Stomach (tissue), 9 donors: ENCODE data around the gene OCRL. TPM values are rescaled to one million over a fixed set of nuclear protein-coding genes. Genes with fewer than 3 reads are reported as not detected.
A peak's percentile ranks its signal among the peaks of the same experiment; 100 is the strongest.

Source experiments
- DNase-seq, 2 donors: peaks; one replicate each; pipeline versions ENCODE4 v3.0.0 to v3.0.0-alpha.2; 2013 to 2019
- H3K27ac ChIP-seq, 5 donors: fragments of 200-600 bp in 4 of 5; sonication (generic) in 4 of 5; one replicate each; pipeline ENCODE4 v1.5.1; 2013 to 2019; ENCODE audit warnings: mild to moderate bottlenecking in 1 of 5, moderate library complexity in 1 of 5
- H3K27me3 ChIP-seq, 3 donors: fragments of 200-600 bp; sonication (generic); one replicate each; pipeline ENCODE4 v1.5.1; 2017 to 2019; ENCODE audit warnings: mixed run types in 1 of 3
- H3K36me3 ChIP-seq, 4 donors: fragments of 200-600 bp; sonication (generic); 1 replicate in 3 of 4; 2 replicates in 1 of 4; pipeline ENCODE4 v1.5.1; 2016 to 2019
- H3K4me1 ChIP-seq, 4 donors: fragments of 200-600 bp; sonication (generic); one replicate each; pipeline ENCODE4 v1.5.1; 2016 to 2019
- H3K4me3 ChIP-seq, 4 donors: fragments of 200-600 bp; sonication (generic) in 3 of 4; one replicate each; pipeline ENCODE4 v1.5.1; 2016 to 2019; ENCODE audit warnings: mild to moderate bottlenecking in 1 of 4
- H3K9me3 ChIP-seq, 4 donors: fragments of 200-600 bp; sonication (generic); one replicate each; pipeline ENCODE4 v1.5.1; 2016 to 2019
- EP300 ChIP-seq: sonication (generic); formaldehyde crosslinking; IDR thresholded peaks from one replicate; pipeline ENCODE4 v1.6.1; 2017; ENCODE audit warnings: antibody characterized with exemption
- POLR2A ChIP-seq, 4 donors: fragments of 450-650 bp; IDR thresholded peaks; one replicate each; pipeline ENCODE4 v1.6.1; 2016; ENCODE audit warnings: antibody characterized with exemption in 4 of 4, control low read depth in 2 of 4, mild to moderate bottlenecking in 1 of 4, moderate library complexity in 1 of 4
- POLR2AphosphoS5 ChIP-seq, 3 donors: sonication (generic); formaldehyde crosslinking; IDR thresholded peaks; one replicate each; pipeline ENCODE4 v1.6.1; 2016; ENCODE audit warnings: antibody characterized with exemption in 3 of 3
- WGBS, 5 donors: extraction: QIAGEN DNeasy Blood & Tissue Kit in 3 of 5; methylation state at CpG; one replicate each; pipeline versions ENCODE4 v1.1.5 to v1.1.7; 2013 to 2018; 5-methylcytosine and 5-hydroxymethylcytosine counted together
- intact Hi-C: fragments of 100-400 bp; cut with DNase I; formaldehyde crosslinking; loops from one replicate; pipeline ENCODE4 v1.15.1; 2023; ENCODE audit warnings: low total_unique reads
- polyA plus RNA-seq, 3 donors: library from polyadenylated mRNA; stranded (reverse); fragments of 200-250 nt; gene quantifications; one replicate each; pipeline ENCODE4 v1.2.3, GENCODE V29; 2013
- total RNA-seq, 5 donors: library from RNA; depleted of rRNA; stranded (reverse); fragments of >200 nt; gene quantifications; one replicate each; pipeline versions ENCODE4 v1.1.0 to v1.2.3, GENCODE V29; 2014 to 2016
- TF ChIP-seq, protein P1 (sequence below), 7 experiments: fragments of 450-650 bp in 4 of 7; fragments of 200-600 bp in 3 of 7; sonication (generic) in 3 of 7; IDR thresholded peaks; one replicate each; pipeline ENCODE4 v1.5.1; 2016 to 2019; ENCODE audit warnings: antibody characterized with exemption in 7 of 7, control low read depth in 2 of 7, mild to moderate bottlenecking in 1 of 7
- donor health status: healthy with polysubstance abuse.
- donor health status: Bipolar disorder and iron deficiency.
- donor health status: healthy.

The OCRL gene
- total and polyA plus RNA-seq, 8 donors = 7.9 to 36.2 (median 17.9) TPM

DNA sequence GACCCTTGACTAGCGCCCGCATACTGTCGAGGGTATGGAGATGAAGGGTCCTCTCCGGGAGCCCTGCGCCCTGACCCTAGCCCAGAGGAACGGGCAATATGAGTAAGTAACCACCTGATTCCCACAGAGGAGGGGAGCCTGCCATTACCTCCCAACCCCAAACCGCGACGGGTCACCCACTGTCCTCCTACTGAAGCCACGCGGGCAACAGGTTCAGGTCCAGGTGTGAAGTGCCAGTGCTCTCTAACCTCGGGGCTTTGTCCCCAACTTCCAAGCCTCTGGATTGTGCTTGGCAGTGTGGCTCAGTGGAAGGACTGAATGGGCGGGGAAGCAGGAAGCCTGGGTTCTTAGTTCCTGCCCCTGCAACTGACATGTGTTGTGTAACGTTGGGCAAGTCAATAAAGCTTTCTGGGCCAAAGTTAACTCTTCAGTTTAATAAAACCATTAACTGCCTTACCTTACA lies 694 bp downstream of the OCRL start:
- TF ChIP-seq POLR2AphosphoS5 (IDR thresholded peaks at IDR 0.05) (no peak), EP300 (no peak), POLR2A (IDR thresholded peaks at IDR 0.05) (no peak)
- TF ChIP-seq, protein P1, sequence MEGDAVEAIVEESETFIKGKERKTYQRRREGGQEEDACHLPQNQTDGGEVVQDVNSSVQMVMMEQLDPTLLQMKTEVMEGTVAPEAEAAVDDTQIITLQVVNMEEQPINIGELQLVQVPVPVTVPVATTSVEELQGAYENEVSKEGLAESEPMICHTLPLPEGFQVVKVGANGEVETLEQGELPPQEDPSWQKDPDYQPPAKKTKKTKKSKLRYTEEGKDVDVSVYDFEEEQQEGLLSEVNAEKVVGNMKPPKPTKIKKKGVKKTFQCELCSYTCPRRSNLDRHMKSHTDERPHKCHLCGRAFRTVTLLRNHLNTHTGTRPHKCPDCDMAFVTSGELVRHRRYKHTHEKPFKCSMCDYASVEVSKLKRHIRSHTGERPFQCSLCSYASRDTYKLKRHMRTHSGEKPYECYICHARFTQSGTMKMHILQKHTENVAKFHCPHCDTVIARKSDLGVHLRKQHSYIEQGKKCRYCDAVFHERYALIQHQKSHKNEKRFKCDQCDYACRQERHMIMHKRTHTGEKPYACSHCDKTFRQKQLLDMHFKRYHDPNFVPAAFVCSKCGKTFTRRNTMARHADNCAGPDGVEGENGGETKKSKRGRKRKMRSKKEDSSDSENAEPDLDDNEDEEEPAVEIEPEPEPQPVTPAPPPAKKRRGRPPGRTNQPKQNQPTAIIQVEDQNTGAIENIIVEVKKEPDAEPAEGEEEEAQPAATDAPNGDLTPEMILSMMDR (IDR thresholded peaks at IDR 0.05) = no peak
- intact Hi-C loops = no loop called here
- Histone ChIP-seq H3K4me1 (peaks cover 0 to 9% (median 3%) of the 10 kb centered on the region in 4 donors), H3K36me3 (peaks cover 0 to 6% (median 0%) of the 10 kb centered on the region in 4 donors), H3K9me3 (no peaks in the 10 kb centered on the region), H3K27me3 (peaks cover 0 to 5% (median 0%) of the 10 kb centered on the region in 3 donors), H3K4me3 (peak overlapping the region; percentile 60 to 72 (median 66)), H3K27ac (peak overlapping the region; percentile 33 to 88 (median 85))
- 2 to 41% (median 11%) methylated on average over 9 to 14 of the region's 14 CpGs for WGBS, 5 donors
- peak; percentile 31 to 64 for DNase-seq

DNA sequence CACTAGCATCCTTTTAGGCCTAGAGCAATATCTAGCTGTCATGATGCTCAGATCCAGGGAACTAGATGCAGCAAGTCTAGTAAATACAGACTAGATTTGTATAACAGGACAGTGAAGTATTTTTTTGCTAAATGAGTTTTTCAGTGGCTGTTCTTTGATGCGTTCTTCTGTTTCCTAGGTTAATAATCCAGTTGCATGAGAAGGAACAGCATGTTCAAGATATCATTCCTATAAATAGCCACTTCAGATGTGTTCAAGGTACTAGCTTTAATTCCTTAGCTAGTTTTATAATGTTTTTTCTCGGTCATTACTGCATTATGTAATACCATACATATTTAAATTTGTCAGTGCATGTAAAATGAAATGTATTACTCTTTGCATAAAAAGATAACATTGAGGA lies 4.7 kb downstream of the OCRL start:
- Histone ChIP-seq H3K4me1 (peaks cover 0 to 9% (median 3%) of the 10 kb centered on the region in 4 donors), H3K9me3 (no peaks in the 10 kb centered on the region), H3K4me3 (no peak overlapping the region), H3K36me3 (peaks cover 0 to 6% (median 2%) of the 10 kb centered on the region in 4 donors), H3K27me3 (peaks cover 0 to 5% (median 0%) of the 10 kb centered on the region in 3 donors), H3K27ac (peak overlapping the region in 1 of 5 donors; percentile 47)
- TF ChIP-seq EP300 (no peak), POLR2A (IDR thresholded peaks at IDR 0.05) (no peak), POLR2AphosphoS5 (IDR thresholded peaks at IDR 0.05) (no peak)
- TF ChIP-seq, protein P1 (IDR thresholded peaks at IDR 0.05) = no peak
- intact Hi-C loops = no loop called here
- WGBS, 5 donors = 78 to 91% (median 88%) methylated on average over 2 of the region's 2 CpGs
- no peak for DNase-seq

DNA sequence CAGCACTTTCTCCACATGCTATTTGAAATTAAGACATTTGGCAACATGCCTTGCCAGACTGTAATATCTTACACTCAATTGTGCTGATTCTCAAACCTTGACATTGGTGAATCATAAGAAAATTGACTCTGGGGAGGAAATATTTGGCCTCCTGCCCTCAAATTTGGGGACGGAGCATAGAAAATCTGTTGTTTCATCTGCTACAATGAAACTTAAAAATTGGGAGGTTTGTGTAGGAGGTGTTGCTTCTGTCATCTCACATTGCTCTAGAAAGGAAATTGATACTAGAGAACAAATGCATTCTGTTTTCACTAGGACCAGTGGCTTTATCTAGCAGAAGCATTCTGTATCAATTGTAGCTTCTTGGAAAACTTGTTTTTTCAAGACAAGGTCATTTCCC lies 5.3 kb downstream of the OCRL start:
- intact Hi-C loops = no loop called here
- Histone ChIP-seq H3K27me3 (peaks cover 0 to 1% (median 0%) of the 10 kb centered on the region in 3 donors), H3K9me3 (no peaks in the 10 kb centered on the region), H3K4me3 (no peak overlapping the region), H3K36me3 (peaks cover 0 to 6% (median 2%) of the 10 kb centered on the region in 4 donors), H3K27ac (peak overlapping the region in 1 of 5 donors; percentile 7), H3K4me1 (peaks cover 0 to 9% (median 3%) of the 10 kb centered on the region in 4 donors)
- no peak for TF ChIP-seq POLR2AphosphoS5 (IDR thresholded peaks at IDR 0.05)
- no peak for TF ChIP-seq POLR2A (IDR thresholded peaks at IDR 0.05)
- TF ChIP-seq EP300 = no peak
- TF ChIP-seq, protein P1 (IDR thresholded peaks at IDR 0.05) = no peak
- no peak for DNase-seq
- WGBS, 5 donors = 57 to 83% (median 77%) methylated on average over 1 of the region's 1 CpG

- DNase-seq = no peak
- intact Hi-C loops = no loop called here
- Histone ChIP-seq H3K36me3 (peaks cover 0 to 6% (median 2%) of the 10 kb centered on the region in 4 donors), H3K27me3 (peaks cover 0 to 3% (median 0%) of the 10 kb centered on the region in 3 donors), H3K9me3 (no peaks in the 10 kb centered on the region), H3K4me1 (no peaks in the 10 kb centered on the region), H3K4me3 (no peak overlapping the region), H3K27ac (no peak overlapping the region)
- WGBS, 5 donors = 57 to 81% (median 76%) methylated on average over 1 of the region's 1 CpG
- TF ChIP-seq POLR2AphosphoS5 (IDR thresholded peaks at IDR 0.05) (no peak), EP300 (no peak), POLR2A (IDR thresholded peaks at IDR 0.05) (no peak)
- TF ChIP-seq, protein P1 (IDR thresholded peaks at IDR 0.05) = no peak
Observed at GRCh38 chrX:129549124-129549523, 9.1 kb downstream of the OCRL start.
